ENCODE results near the gene MED20.
"Not testable (repeated sequence)": the region's sequence is repeated elsewhere in the genome, so short reads cannot be mapped to it uniquely, and the experiment has no call there.

The MED20 gene

GRCh38 chr6:41920921-41921711 lies at the start of gene MED20, which contains the start of gene BYSL:
Gene MED20, minus strand, starts transcription at chr6:41921139. Its CDS starts 121 bp downstream, at chr6:41921018.
Gene BYSL, plus strand, starts transcription at chr6:41921499. Its CDS starts 64 bp downstream, at chr6:41921563.
- DNase-seq (ENCODE audit: low read depth): peak; percentile 91

DNA sequence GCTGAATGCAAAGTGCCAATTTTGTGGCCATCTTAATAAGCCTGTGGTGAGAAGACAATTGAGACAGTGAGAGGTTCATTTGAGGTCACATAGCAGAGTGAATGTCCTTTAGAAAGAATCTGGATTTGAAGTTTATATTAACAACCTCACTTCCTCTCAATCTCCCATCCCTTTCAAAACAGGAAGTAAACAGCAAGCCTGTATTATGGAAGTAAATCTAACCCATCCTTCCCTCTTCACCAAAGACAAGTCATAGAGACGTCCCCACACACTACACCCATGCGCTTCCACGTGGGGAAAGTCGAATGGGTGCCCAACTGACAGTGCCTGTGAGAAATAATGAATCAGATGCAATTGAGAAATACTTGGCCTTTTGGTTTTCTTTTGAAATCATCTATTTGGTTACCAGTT lies 49.5 kb upstream of the MED20 start:
- DNase-seq (ENCODE audit: low read depth): peak; percentile 38

- no peak for DNase-seq (ENCODE audit: low read depth)
Measured at GRCh38 chr6:41967312-41968287, 46.7 kb upstream of the MED20 start.

GRCh38 chr6:41966961-41967311 lies 46.0 kb upstream of the MED20 start:
- DNase-seq (ENCODE audit: low read depth): no peak

DNA sequence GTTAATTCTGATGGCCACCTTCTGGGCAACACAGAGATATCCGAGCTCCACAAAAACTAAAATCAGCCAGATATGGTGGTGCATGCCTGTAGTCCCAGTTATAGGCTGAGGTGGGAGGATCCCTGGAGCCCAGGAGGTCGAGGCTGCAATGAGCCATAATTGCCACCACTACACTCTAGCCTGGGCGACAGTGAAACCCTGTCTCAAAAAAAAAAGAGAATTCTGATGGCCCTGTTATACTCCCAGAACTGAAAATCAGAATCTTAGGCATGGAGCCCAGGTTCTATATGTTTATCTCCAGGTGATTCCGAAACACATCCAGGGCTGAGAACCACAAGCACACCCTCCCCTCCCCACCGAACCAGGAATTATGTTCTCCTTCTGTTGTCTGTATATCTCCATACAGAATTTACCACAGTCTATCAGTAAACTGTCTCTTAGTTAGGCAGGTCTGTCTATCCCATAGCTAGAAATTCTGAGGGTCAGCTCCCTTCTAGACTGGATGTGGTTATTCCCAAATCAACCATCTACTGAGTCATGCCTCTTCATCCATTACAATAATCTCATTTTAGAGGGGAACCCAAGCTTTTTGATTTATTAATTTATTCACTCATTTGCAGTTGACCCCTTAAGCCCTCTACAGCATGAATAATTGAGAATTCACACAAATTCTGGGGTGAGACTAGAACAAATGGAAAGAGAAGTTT lies 45.4 kb upstream of the MED20 start:
- no peak for DNase-seq (ENCODE audit: low read depth)

DNA sequence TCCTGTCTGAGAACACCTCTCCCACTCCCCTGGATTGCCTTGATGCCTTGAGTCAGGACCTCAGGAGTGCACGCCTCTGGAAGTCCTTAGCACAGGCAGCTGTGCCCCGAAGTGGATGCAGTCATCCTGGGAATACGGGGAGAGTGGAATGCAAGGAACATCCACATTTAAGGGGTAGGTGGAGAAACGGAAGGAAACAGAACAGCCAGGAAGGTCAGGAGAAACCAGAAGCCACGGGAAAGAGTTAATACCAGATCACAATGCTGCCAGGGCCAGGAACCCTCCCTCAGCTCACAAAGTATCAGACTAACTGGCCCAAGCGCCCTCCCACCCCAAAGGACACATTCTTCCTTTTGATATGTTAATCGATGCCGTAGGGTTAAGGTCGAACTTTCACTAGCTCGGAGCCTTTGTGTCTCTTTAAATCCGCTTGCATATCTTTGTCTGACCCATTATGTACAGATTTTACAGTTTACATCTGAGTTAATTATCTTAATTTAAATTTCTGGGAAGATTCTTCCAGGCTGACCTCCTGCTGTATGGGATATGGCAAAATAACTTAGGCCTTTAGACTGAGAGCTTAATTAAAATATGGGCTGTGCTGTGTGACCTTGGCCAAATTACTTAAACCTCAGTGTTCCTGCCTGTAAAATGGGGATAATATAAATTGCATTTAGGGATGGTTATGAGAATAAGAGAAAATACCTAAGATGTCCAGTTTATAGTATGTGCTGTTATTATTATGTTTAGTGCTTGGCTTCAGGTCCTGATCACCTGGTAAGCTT lies 44.7 kb upstream of the MED20 start:
- DNase-seq (ENCODE audit: low read depth): no peak

DNA sequence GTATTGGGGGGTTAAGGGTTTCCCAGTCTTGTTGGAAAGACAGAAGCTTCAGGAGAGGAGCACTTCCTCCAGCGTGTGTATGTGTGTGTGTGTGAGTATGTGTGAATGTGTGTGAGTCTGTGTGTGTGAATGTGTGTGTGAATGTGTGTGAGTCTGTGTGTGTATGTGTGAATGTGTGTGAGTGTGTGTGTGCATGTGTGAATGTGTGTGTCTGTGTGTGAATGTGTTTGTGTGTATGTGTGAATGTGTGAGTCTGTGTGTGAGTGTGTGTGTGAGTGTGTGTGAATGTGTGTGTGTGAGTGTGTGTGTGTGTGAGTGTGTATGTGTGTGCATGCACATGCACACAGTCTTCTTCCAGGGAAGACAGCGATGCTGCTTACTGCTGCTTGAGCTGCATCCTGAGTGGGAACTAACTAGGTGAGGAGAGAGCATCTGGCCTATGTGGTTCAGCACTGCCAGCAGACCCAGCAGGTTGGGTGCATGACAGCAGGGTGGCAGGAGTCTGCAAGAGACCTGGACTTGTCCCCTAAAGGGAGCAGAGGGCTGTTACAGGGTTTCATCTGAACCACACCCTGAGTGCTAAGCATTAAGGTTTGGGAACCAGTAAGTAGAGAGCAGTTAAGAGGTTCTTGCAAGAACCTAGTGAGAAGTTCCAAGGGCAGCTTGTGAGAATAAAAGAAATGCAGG lies 43.4 kb upstream of the MED20 start:
- no peak for DNase-seq (ENCODE audit: low read depth)

DNA sequence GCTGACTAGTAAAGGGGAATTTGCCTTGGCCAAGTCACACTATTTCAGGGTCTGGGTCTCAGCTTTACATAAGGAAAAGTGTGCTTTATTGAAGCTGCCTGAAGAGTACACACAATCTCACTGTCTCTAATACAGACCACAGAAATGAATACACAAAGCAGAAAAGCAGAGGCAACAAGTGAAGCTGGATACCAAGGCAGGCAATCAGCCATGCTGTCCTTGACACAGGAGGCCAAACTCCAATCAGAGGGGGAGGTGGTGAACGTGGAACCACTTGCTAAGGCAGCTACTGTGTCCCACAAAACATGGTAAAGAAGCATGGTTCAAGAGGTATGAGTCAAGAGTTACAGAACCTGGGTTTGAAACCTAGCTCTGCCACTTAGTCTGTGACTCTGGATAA lies 42.4 kb upstream of the MED20 start:
- no peak for DNase-seq (ENCODE audit: low read depth)

- DNase-seq (ENCODE audit: low read depth): no peak
Measured at GRCh38 chr6:41960028-41960427, 39.1 kb upstream of the MED20 start.

DNA sequence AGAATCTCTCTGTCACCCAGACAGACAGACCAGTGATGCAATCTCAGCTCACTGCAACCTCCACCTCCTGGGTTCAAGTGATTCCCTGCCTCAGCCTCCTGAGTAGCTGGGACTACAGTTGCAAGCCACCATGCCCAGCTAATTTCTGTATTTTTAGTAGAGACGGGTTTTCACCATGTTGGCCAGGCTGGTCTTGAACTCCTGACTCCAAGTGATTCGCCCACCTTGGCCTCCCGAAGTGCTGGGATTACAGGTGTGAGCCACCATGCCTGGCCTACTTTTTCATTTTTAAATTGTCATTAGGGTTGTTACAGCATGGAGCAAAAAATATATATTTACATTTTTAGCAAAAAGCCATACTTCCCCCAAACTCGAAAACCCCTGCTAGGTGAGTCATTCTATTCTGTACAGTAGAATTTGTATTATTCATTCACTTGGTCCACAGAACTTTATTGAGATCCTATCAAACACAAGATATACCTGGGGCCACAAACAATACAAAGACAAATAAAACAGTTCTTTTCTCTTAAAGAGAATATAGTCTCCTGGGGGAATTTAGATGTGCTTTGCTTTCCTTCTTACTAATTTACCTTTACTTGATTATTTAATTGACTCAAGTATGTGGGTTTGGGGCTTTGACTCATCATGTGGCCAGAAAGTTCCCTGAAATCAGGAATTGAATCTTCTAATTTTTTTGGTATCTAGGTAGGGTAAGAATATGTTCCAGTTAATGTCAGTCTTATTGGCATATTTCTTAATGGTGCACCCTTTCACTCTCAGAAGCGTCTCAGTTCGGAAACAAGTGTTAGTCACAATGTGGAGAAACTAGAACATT lies 37.3 kb upstream of the MED20 start:
- DNase-seq (ENCODE audit: low read depth): no peak

- no peak for DNase-seq (ENCODE audit: low read depth)
Measured at GRCh38 chr6:41957117-41957516, 36.2 kb upstream of the MED20 start.

DNA sequence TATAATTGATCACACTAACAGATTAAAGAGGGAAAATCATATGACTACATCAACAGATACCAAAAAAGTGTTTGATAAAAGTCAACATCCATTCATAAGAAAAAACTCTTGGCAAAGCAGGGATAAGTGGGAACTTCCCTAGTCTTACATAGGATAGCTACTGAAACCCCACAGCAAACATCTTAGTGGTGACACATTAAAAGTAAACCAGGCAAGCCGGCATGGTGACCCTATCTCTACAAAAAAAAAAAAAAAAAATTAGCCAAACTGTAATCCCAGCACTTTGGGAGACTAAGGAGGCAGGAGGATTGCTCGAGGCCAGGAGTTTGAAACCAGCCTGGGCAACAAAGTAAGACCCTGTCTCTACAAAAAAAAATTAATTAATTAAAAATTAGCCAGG lies 34.5 kb upstream of the MED20 start:
- DNase-seq (ENCODE audit: low read depth): no peak

DNA sequence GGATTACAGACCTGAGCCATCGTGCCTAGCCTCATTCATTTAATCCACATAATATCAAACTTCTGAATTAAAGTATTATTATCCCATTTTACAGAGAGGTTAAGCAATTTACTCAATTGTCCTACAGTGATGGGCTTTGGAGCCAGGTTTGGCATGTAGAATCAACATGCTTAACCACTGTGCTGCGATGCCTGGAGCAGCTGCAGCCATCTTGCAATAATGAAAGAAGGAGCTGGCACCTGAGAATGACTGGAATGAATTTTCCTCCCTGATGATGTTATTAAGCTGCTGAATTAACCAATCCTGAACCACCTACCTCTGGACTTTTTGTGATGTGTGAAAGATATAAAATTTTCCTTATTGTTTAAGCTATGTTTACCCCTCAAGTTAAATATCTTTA lies 33.7 kb upstream of the MED20 start:
- DNase-seq (ENCODE audit: low read depth): no peak

- no peak for DNase-seq (ENCODE audit: low read depth)
Measured at GRCh38 chr6:41947581-41948220, 26.8 kb upstream of the MED20 start.

- no peak for DNase-seq (ENCODE audit: low read depth)
Measured at GRCh38 chr6:41943456-41943855, 22.5 kb upstream of the MED20 start.

DNA sequence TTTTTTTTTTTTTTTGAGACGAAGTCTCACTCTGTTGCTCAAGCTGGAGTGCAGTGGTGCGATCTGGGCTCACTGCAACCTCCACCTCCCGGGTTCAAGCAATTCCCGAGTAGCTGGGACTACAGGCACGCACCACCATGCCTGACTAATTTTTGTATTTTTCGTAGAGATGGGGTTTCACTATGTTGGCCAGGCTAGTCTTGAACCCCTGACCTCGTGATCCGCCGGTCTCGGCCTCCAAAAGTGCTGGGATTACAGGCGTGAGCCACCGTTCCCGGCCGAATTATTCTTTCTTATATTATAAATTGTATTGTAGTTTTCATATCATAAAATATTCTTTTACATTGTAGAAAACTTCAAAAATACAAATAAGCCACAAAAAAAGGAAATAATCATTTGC lies 21.9 kb upstream of the MED20 start:
- not testable (repeated sequence) for DNase-seq (ENCODE audit: low read depth)

DNA sequence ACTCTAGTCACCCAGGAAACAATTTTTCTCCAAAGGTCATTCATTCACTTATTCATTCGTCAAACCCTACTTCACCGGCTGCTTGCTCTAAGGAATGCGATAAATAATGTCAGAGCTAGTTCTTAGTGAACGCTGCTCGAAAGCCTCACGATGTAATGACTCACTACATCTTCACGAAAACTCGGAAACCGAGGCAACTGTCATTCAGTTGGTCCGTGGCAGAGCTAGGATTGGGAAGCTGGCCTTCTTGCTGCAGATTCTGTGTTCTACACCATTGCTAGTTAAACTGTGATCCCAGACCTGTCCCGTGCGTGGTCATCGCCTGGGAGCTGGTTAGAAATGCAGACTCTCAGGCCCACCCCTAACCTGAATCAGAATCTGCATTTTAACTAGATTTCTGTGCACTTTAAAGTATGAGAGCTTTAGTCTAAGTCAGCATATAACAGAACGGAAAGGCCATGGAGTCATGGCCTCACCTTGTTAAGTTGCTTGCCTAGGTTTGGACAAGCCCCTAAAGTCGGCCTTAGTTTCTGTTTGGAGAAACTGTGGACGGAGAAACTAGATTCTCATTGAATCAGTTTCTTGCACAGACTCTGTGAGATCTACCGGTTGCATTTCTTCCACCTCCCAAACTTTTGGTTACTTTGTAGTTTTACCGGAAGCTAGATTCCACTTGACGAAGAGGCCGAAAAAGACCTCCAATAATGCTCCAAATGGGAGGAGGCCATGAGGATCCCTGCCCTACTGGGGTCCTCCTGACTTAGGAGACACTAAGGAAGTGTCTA lies 21.3 kb upstream of the MED20 start:
- no peak for DNase-seq (ENCODE audit: low read depth)

GRCh38 chr6:41941280-41942066 lies 20.5 kb upstream of the MED20 start, which contains the start of gene CCND3:
Gene CCND3, minus strand, starts transcription at chr6:41941808. Its CDS starts 159 bp downstream, at chr6:41941649.
- DNase-seq (ENCODE audit: low read depth): peak; percentile 87
